NCI-H1092 (cell line): ENCODE measurements around the gene OR2J1.
"Not testable (repeated sequence)": the region's sequence is repeated elsewhere in the genome, so short reads cannot be mapped to it uniquely, and the experiment has no call there.

Experiments used
- DNase-seq: peaks from one replicate; lab custom pipeline; 2025; lab: John Stamatoyannopoulos, UW

OR2J1 gene

GRCh38 chr6:29099190-29099589 lies at the start of gene OR2J1:
TSS of gene OR2J1 (plus strand) at chr6:29099490. CDS start at chr6:29100943, 1,453 bp downstream.
- no peak for DNase-seq

DNA sequence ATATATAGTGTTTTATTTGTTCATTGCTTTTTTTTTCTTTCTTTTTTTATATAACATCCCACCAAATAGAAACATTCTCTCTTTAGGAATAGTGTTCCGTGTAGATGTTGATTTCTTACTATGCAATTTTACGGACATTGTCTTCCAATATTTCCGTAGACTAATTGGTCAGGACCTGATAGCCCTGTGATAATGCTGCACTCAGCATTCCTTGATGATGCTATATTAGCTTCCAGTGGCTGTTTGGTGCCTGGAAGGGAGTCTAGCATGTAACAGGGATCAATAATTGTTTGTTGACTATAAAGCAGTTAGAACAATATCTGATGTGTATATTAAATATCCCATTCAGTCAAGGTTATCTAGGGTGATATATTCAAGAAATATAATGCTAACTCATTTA lies 47.6 kb upstream of the OR2J1 start:
- no peak for DNase-seq

DNA sequence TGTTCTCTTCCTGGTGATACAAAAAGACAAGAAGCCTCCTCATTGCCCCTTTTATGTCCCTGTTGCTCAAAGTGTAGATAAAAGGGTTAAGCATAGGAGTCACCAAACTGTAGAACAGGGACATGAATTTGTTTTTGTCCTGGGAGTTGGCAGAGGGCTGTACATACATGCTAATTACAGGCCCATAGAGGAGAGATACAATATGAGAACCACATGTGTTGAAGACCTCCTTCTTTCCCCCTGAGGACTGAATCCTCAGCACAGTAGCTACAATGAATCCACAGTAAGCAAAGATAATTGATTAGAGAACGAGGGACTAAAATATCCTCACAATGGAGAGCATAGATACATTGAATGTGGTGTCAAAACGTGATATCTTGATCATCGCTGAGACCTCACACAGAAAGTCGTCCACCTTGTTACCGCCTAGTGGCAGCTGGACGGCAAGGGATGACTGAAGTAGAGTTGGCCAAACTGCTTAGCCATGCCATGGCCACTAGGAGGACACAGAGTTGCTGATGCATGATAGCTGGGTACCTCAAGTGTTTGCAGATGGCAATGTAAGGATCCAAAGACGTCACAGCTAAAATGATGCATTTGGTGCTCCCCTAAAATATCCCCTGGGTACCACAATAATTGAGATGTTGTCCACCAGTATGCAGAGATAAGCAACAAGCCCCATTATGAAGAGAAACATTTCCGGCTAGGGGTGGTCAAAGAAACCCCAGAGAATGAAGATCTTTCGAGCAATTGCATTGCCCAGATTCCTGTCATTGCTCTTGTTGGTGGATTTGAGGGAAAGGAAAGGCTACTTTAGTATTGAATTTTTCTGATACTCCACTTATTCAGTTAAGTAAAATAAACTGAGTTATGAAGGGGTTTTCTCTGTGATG lies 27.2 kb upstream of the OR2J1 start:
- DNase-seq: no peak

DNA sequence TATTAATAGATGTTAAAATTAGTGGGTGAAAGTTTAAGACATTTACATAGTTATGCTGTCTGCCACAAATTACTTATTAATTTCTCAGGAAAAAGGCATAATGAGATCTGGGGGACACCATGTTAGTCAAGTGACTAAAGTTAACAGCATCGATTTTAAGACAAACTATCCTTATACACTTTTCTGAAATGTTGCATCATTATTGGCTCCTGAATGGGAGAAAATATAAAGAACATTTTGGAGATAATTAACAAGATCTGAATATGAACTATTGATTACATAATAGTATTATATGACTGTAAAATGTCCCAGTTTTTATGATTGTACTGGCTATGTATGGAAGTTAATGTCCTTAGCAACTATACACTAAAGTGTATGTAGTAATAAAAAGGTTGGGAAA lies 20.1 kb upstream of the OR2J1 start:
- DNase-seq: no peak

- DNase-seq: no peak
Measured at GRCh38 chr6:29081312-29081711, 18.0 kb upstream of the OR2J1 start.

DNA sequence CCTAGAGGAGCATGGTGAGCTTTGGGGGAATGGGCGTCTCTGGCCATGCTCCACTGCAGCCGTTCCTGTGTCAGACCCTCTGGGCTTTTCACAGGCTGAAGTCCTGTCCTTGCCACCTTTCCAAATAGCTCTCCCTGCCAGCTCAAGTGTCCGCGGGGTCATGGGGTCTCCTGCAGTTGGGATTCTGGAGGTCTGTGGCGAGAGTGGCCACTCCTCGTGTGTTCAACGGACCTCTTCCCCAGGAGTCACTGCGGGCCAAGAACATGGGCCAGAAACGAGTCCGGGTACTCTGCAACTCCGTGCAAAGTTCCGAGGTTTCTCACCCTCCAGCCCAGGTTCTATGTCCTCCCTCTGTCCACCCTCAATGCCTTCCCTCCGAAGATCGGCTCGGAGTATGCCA lies 16.8 kb upstream of the OR2J1 start:
- no peak for DNase-seq

DNA sequence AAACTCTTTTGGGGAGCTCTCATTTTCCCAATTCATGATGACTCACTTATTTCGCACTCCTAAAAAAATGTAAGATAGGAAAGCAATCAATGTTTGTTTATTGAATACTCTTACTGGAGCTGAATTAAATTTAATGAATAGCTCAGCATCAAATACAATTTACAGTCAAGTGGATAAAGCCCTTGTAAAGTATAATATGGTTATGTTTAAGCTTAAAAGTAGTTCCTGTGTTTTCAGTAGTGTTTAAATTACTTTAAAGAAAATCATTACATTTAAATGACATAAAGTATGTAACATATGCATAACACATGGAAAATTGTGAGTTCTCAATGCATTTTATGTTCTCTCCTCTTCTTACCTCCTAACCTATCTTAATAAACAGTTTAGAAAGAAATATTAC lies 12.1 kb upstream of the OR2J1 start, which contains the start of gene OR2B3:
TSS of gene OR2B3 (minus strand) at position 101 of the 400 bp plus-strand sequence. CDS start at position 36, 65 bp downstream.
- DNase-seq: no peak

GRCh38 chr6:29092957-29093356 lies 6.3 kb upstream of the OR2J1 start:
- DNase-seq: no peak

- no peak for DNase-seq
Measured at GRCh38 chr6:29097803-29098202, 1.5 kb upstream of the OR2J1 start.

DNA sequence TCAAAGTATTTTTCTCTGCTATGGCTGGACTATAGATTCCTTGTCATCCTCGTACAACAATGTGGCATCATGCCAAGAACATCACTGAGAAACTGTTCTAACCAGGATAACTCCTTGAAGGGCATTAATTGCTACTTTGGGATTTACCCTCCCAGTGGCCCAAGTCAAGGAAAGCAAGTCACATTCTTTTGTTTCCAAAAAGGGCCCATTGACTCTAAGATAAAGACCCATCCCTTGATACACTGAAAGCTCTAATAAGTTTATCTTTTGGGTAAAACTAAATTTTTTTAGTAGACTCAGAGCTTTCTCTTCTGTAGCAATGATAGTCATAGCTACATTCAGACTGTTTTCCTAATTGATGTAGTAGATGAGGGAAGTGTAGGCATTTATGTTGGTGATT lies 8.5 kb downstream of the OR2J1 start, which contains the start of gene OR2J3:
TSS of gene OR2J3 (plus strand) at position 301 of the 400 bp plus-strand sequence. CDS start 3,833 bp downstream, outside the sequence.
- DNase-seq: no peak

- no peak for DNase-seq
Measured at GRCh38 chr6:29112135-29112534, 12.8 kb downstream of the OR2J1 start.

DNA sequence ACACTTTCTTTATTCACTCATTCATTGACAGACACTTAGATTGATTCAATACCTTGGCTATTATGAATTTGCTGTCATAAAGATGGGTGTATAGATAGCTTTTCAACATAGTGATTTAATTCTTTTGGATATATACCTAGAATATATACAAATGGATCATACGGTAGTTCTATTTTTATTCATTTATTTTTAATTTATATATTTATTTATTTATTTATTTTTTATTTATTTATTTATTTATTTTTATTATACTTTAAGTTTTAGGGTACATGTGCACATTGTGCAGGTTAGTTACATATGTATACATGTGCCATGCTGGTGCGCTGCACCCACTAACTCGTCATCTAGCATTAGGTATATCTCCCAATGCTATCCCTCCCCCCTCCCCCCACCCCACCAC lies 15.7 kb downstream of the OR2J1 start:
- DNase-seq: not testable (repeated sequence)

DNA sequence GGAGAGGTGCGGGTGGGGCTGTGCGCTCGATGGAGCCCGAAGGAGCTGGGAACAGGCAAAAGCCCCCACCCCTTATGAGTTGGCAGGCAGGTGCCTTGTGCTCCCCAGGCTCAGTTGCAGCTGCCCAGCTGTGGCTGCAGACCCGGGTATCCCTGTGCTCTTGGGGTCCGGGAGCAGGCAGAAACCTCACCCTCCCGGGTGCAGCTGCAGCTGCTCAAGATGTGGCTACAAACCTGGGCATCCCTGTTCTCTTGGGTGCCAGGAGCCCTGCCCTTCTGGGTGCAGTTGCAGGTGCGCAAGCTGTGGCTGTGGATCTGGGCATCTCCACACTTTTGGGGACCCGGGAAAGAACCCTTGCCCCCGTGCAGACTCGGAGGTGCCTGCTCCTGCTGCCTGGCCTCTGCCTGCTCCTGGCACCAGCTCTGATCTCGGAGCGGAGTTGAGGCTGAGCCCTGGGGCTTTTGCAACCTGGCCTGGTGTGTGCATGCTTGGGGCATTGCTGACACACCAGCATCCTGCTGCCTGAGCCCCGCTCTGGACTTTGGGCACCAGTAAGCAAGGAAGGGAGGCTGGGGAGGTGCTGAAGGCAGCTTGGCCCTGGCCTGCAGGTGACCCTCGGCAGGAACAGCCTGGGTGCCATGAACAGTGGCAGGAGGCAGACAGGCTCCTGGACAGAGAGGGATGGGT lies 30.2 kb downstream of the OR2J1 start:
- no peak for DNase-seq

DNA sequence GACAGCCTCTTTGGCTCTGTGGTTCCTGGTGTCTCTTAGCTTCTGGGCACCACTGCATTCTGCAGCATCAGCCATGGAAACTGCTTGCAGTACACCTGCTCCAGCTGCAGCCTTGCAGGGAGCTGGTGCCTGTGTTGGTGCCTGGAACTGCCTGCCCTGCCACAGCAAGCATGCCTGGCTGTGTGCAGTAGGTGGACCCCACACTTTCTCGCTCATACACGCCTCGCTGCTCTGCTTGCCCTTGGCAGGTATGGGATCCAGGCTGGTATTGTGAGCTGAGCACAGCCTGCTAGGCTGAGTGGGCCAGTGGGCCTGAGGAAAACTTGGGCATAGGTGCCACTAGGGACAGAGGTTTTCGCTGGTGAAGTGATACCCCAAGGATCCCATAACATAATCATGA lies 31.4 kb downstream of the OR2J1 start:
- DNase-seq: no peak

- no peak for DNase-seq
Measured at GRCh38 chr6:29131691-29132090, 32.4 kb downstream of the OR2J1 start.

DNA sequence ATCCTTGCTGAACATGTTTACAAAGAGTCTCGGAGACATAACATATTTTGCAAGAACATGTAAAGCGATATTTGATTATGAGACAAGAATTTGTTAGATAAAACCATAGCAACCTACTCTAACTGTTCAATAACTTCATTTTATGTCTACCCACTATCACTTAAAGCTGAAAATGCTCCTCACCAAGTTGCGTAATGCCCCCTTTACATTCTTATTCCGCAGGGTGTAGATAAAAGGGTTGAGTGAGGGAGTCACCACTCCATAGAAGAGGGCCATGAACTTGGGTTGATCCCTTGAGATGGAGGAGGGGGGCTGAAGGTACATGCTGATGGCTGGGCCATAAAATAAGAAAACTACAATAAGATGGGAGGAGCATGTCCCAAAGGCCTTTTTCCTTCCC lies 38.4 kb downstream of the OR2J1 start:
- DNase-seq: no peak

DNA sequence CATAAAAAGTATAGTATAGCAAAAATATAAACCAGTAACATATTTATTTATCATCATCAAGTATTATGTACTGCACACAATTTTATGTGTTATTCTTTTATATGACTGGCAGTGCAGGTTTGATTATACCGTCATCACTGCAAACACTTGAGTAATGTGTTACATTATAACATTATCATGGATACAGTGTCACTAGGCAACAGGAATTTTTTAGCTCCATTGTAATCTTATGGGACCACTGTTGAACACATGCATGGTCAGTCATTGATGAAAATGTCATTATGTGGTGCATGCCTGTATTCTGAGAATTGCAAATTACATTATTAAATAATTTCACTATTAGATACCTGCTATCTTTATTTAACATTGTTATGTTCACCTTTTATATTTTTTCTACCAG lies 42.3 kb downstream of the OR2J1 start:
- no peak for DNase-seq

GRCh38 chr6:29142309-29142708 lies 43.0 kb downstream of the OR2J1 start:
- no peak for DNase-seq

DNA sequence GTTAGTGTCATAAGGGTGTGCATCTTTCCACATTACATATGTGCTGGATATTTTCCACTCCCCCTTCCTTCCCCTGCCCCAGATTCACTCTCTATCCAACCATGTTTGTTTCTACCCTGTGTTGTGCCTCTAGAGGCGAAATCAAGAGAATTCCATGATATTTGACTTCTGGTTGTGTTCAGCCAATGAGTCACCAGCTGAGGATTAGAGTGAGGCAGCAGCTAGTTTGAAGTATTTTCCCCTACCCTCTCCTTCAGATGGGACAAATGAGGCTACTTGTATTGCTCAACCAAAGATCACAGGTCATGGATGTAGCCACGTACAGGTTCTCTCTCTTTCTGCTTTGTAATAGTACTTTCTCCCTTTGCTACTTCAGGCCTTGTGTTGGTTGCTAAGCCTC lies 46.9 kb downstream of the OR2J1 start:
- no peak for DNase-seq

GRCh38 chr6:29147074-29147473 lies 47.8 kb downstream of the OR2J1 start:
- DNase-seq: no peak

DNA sequence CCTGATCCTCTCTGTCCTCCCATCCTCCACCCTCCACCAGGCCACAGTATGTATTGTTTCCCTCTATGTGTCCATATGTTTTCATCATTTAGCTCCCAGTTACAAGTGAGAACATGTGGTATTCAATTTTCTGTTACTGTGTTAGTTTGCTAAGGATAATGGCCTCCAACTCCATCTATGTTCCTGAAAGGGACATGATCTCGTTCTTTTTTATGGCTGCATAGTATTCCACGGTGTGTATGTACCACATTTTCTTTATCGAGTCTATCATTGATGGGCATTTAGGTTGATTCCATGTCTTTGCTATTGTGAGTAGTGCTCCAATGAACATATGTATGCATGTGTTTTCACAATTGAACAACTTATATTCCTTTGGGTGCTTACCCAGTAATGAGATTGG lies 50.2 kb downstream of the OR2J1 start:
- DNase-seq: not testable (repeated sequence)
